ENCODE measurements around the gene CORO2B.

The CORO2B gene

DNA sequence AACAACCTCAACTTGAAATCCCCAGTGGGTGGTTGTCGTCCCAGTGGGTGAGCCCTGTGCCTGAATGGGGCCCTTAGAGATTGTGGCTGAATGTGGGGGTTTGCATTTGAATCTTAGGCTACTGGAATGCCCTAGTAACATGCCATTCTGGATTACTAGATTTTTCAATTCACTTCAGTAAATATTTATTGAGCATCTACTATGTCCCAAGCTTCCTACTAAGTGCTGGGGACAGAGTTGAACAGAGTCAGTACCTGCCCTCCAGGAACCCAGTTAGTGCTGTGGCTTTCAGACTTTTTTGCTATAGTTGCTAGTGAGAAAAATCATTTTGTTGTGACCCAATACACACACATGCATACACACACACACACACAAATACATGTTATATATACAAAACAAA lies 39.0 kb downstream of the CORO2B start:
- no peak for DNase-seq (ENCODE audit: low read depth in 1 of 2, low spot score in 1 of 2)
- Histone ChIP-seq H3K4me3 (replicated peaks; ENCODE audit: insufficient read depth, low read length) (no peak overlapping the region), H3K27me3 (ENCODE audit: insufficient read depth, poor library complexity, severe bottlenecking) (peaks cover 3% of the 10 kb centered on the region), H3K27ac (replicated peaks) (no peak overlapping the region)
- TF ChIP-seq, protein P1, sequence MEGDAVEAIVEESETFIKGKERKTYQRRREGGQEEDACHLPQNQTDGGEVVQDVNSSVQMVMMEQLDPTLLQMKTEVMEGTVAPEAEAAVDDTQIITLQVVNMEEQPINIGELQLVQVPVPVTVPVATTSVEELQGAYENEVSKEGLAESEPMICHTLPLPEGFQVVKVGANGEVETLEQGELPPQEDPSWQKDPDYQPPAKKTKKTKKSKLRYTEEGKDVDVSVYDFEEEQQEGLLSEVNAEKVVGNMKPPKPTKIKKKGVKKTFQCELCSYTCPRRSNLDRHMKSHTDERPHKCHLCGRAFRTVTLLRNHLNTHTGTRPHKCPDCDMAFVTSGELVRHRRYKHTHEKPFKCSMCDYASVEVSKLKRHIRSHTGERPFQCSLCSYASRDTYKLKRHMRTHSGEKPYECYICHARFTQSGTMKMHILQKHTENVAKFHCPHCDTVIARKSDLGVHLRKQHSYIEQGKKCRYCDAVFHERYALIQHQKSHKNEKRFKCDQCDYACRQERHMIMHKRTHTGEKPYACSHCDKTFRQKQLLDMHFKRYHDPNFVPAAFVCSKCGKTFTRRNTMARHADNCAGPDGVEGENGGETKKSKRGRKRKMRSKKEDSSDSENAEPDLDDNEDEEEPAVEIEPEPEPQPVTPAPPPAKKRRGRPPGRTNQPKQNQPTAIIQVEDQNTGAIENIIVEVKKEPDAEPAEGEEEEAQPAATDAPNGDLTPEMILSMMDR (IDR thresholded peaks at IDR 0.05; ENCODE audit: insufficient read depth, low read length) = no peak
- TF ChIP-seq REST (IDR thresholded peaks at IDR 0.05; ENCODE audit: insufficient replicate concordance, low read depth) (no peak), SPI1 (IDR thresholded peaks at IDR 0.05; ENCODE audit: borderline replicate concordance, low read depth) (no peak), GABPA (IDR thresholded peaks at IDR 0.05; ENCODE audit: low read depth) (no peak), POLR2AphosphoS5 (IDR thresholded peaks at IDR 0.05; ENCODE audit: low read depth) (no peak)

DNA sequence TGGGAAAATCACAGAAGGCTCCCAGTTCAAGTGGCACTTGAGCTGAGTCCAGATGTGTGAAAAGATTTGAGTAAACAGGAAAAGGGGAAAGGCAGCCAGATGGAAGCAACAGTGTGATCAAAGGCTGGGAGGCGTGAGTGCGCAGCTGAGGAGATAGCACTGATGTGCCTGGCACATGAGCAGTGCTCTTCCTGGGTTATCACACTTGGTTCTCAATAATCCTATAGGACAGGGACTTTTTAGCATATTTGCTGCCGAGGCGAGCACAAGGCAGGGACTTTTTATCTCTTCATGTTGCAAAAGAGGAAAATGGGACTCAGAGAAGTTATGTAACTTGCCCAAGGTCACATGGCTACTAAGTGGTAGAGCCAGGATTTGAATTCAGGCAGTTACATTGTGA lies 39.6 kb downstream of the CORO2B start:
- peaks cover 3% of the 10 kb centered on the region for H3K27me3 ChIP-seq (ENCODE audit: insufficient read depth, poor library complexity, severe bottlenecking)
- peak in 1 of 2 experiments; percentile 18 for DNase-seq (ENCODE audit: low read depth in 1 of 2, low spot score in 1 of 2)

DNA sequence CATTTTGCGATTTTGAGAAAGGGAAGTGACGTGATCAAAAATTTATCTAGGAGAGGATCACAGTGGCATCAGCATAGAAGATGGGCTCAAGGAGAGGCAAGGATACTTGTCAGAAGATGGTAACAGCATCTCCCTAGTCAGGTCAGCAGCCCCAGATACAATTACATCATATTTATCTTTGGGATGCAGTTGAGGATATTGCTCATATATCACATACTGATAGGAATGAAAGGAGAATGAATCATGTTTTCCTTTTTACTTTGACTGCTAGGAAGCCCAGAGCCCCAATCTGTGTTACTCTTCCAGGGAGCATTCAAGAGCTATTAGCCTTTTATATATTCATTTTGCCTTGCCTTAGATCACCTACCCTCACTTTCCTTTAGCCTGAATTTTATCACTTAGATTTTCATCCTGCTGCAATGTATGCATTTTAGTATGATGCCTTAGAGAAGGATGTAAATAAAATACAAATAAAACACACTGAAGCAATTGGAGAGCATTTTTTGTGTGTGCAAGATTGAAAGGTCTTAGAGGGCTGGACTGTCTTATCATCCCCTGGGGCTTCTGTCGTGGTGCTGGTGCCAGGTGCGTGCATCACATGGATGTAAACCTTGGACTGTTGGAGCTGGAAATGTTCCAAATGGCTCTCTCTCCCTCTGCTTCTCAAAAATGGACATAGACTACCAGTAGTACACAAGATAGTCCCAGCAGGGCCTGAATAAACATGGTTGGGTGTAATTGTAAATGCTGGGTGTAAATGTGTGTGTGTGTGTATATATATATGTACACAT lies 40.3 kb downstream of the CORO2B start:
- no peak overlapping the region for H3K27ac ChIP-seq (replicated peaks)
- H3K27me3 ChIP-seq (ENCODE audit: insufficient read depth, poor library complexity, severe bottlenecking) = no peaks in the 10 kb centered on the region
- TF ChIP-seq POLR2AphosphoS5 (IDR thresholded peaks at IDR 0.05; ENCODE audit: low read depth) = no peak
- TF ChIP-seq GABPA (IDR thresholded peaks at IDR 0.05; ENCODE audit: low read depth) = no peak
- no peak for TF ChIP-seq SPI1 (IDR thresholded peaks at IDR 0.05; ENCODE audit: borderline replicate concordance, low read depth)
- no peak for TF ChIP-seq REST (IDR thresholded peaks at IDR 0.05; ENCODE audit: insufficient replicate concordance, low read depth)
- TF ChIP-seq, protein P1 (IDR thresholded peaks at IDR 0.05; ENCODE audit: insufficient read depth, low read length) = no peak
- H3K4me3 ChIP-seq (replicated peaks; ENCODE audit: insufficient read depth, low read length) = no peak overlapping the region
- DNase-seq (ENCODE audit: low read depth in 1 of 2, low spot score in 1 of 2) = no peak

More for the DNA sequence above, 39.6 kb downstream of the CORO2B start:
- no peak overlapping the region for H3K27ac ChIP-seq (replicated peaks)
- H3K4me3 ChIP-seq (replicated peaks; ENCODE audit: insufficient read depth, low read length) = no peak overlapping the region
- TF ChIP-seq REST (IDR thresholded peaks at IDR 0.05; ENCODE audit: insufficient replicate concordance, low read depth) = no peak
- TF ChIP-seq POLR2AphosphoS5 (IDR thresholded peaks at IDR 0.05; ENCODE audit: low read depth) = no peak
- TF ChIP-seq SPI1 (IDR thresholded peaks at IDR 0.05; ENCODE audit: borderline replicate concordance, low read depth) = no peak
- TF ChIP-seq, protein P1 (IDR thresholded peaks at IDR 0.05; ENCODE audit: insufficient read depth, low read length) = no peak
- no peak for TF ChIP-seq GABPA (IDR thresholded peaks at IDR 0.05; ENCODE audit: low read depth)
